Measurements from ENCODE around the gene IGSF21.
"Not testable (repeated sequence)": the region's sequence is repeated elsewhere in the genome, so short reads cannot be mapped to it uniquely, and the experiment has no call there.

Gene IGSF21

GRCh38 chr1:18362150-18362549 is 254.6 kb downstream of the IGSF21 start:
- Mint-ChIP-seq H3K4me1 (no peaks in the 10 kb centered on the region), H3K36me3 (ENCODE audit: low read depth) (no peaks in the 10 kb centered on the region), H3K4me3 (no peak overlapping the region), H3K9me3 (peaks cover 11% of the 10 kb centered on the region), H3K27ac (no peak overlapping the region), H3K27me3 (ENCODE audit: low read depth) (peaks cover 36% of the 10 kb centered on the region)
- no peak for TF ChIP-seq CTCF (IDR thresholded peaks at IDR 0.05; ENCODE audit: unreplicated experiment in 3 of 3)

- Mint-ChIP-seq H3K9me3 (peaks cover 11% of the 10 kb centered on the region), H3K27me3 (ENCODE audit: low read depth) (peaks cover 28% of the 10 kb centered on the region), H3K4me3 (no peak overlapping the region), H3K4me1 (no peaks in the 10 kb centered on the region), H3K27ac (no peak overlapping the region), H3K36me3 (ENCODE audit: low read depth) (no peaks in the 10 kb centered on the region)
- TF ChIP-seq CTCF (IDR thresholded peaks at IDR 0.05; ENCODE audit: unreplicated experiment in 3 of 3), result no peak
Measured at GRCh38 chr1:18363436-18363835, 255.8 kb downstream of the IGSF21 start.

GRCh38 chr1:18365099-18365705 is 257.6 kb downstream of the IGSF21 start:
- Mint-ChIP-seq H3K36me3 (ENCODE audit: low read depth) (no peaks in the 10 kb centered on the region), H3K27me3 (ENCODE audit: low read depth) (peaks cover 26% of the 10 kb centered on the region), H3K9me3 (peaks cover 11% of the 10 kb centered on the region), H3K4me1 (no peaks in the 10 kb centered on the region), H3K4me3 (no peak overlapping the region), H3K27ac (no peak overlapping the region)
- no peak for TF ChIP-seq CTCF (IDR thresholded peaks at IDR 0.05; ENCODE audit: unreplicated experiment in 3 of 3)

GRCh38 chr1:18372505-18372904 is 264.9 kb downstream of the IGSF21 start:
- H3K9me3 Mint-ChIP-seq; H3K36me3 Mint-ChIP-seq (ENCODE audit: low read depth); H3K4me1 Mint-ChIP-seq; H3K4me3 Mint-ChIP-seq; H3K27ac Mint-ChIP-seq: not testable (repeated sequence)
- peaks cover 15% of the 10 kb centered on the region for H3K27me3 Mint-ChIP-seq (ENCODE audit: low read depth)

GRCh38 chr1:18373151-18373550 is 265.6 kb downstream of the IGSF21 start:
- H3K27ac Mint-ChIP-seq, result no peak overlapping the region
- H3K4me1 Mint-ChIP-seq, result no peaks in the 10 kb centered on the region
- H3K4me3 Mint-ChIP-seq, result no peak overlapping the region
- H3K36me3 Mint-ChIP-seq (ENCODE audit: low read depth), result no peaks in the 10 kb centered on the region
- TF ChIP-seq CTCF (IDR thresholded peaks at IDR 0.05; ENCODE audit: unreplicated experiment in 3 of 3), result no peak
- H3K27me3 Mint-ChIP-seq (ENCODE audit: low read depth), result peaks cover 15% of the 10 kb centered on the region
- peaks cover 3% of the 10 kb centered on the region for H3K9me3 Mint-ChIP-seq

- no peaks in the 10 kb centered on the region for H3K4me1 Mint-ChIP-seq
- H3K9me3 Mint-ChIP-seq, result peaks cover 5% of the 10 kb centered on the region
- peak in 2 of 3 experiments; percentile 50 to 59 for TF ChIP-seq CTCF (IDR thresholded peaks at IDR 0.05; ENCODE audit: unreplicated experiment in 3 of 3)
- H3K36me3 Mint-ChIP-seq (ENCODE audit: low read depth), result no peaks in the 10 kb centered on the region
- H3K4me3 Mint-ChIP-seq, result no peak overlapping the region
- H3K27ac Mint-ChIP-seq, result no peak overlapping the region
- H3K27me3 Mint-ChIP-seq (ENCODE audit: low read depth), result peaks cover 15% of the 10 kb centered on the region
Measured at GRCh38 chr1:18373882-18374493, 266.4 kb downstream of the IGSF21 start.

Measured in nephron (organoid).